ENCODE results near the gene DUXA. TPM values are rescaled to one million over a fixed set of nuclear protein-coding genes. Genes with fewer than 3 reads are reported as not detected.
"Not testable (repeated sequence)": the region's sequence is repeated elsewhere in the genome, so short reads cannot be mapped to it uniquely, and the experiment has no call there.

The DUXA gene
- total RNA-seq, 1 donor from 2014 or later = not detected

- Histone ChIP-seq H3K27me3 (ENCODE audit: control insufficient read depth, insufficient read depth, low read length) (no peaks in the 10 kb centered on the region), H3K36me3 (ENCODE audit: control insufficient read depth, insufficient read depth, low read length) (no peaks in the 10 kb centered on the region), H3K4me3 (ENCODE audit: low read depth, low read length) (no peak overlapping the region)
- FAIRE-seq = no peak
- DNase-seq (ENCODE audit: low read depth) = no peak
- TF ChIP-seq CTCF (IDR thresholded peaks at IDR 0.05; ENCODE audit: insufficient read depth, low read length, severe bottlenecking) = no peak
These were observed 5.2 kb downstream of the DUXA start for GRCh38 chr19:57161985-57162539.

GRCh38 chr19:57152921-57153320, 14.4 kb downstream of the DUXA start:
- Histone ChIP-seq H3K4me3 (ENCODE audit: low read depth, low read length) (no peak overlapping the region), H3K27me3 (ENCODE audit: control insufficient read depth, insufficient read depth, low read length) (no peaks in the 10 kb centered on the region), H3K36me3 (ENCODE audit: control insufficient read depth, insufficient read depth, low read length) (no peaks in the 10 kb centered on the region)
- DNase-seq (ENCODE audit: low read depth) = no peak
- TF ChIP-seq CTCF (IDR thresholded peaks at IDR 0.05; ENCODE audit: insufficient read depth, low read length, severe bottlenecking) = no peak
- FAIRE-seq = no peak

- Histone ChIP-seq H3K36me3 (ENCODE audit: control insufficient read depth, insufficient read depth, low read length) (no peaks in the 10 kb centered on the region), H3K27me3 (ENCODE audit: control insufficient read depth, insufficient read depth, low read length) (no peaks in the 10 kb centered on the region), H3K4me3 (ENCODE audit: low read depth, low read length) (no peak overlapping the region)
- no peak for TF ChIP-seq CTCF (IDR thresholded peaks at IDR 0.05; ENCODE audit: insufficient read depth, low read length, severe bottlenecking)
- DNase-seq (ENCODE audit: low read depth) (no peak), FAIRE-seq (no peak)
These were observed 25.6 kb downstream of the DUXA start for GRCh38 chr19:57141699-57142098.

GRCh38 chr19:57135797-57136196, 31.5 kb downstream of the DUXA start:
- Histone ChIP-seq H3K27me3 (ENCODE audit: control insufficient read depth, insufficient read depth, low read length) (no peaks in the 10 kb centered on the region), H3K4me3 (ENCODE audit: low read depth, low read length) (no peak overlapping the region), H3K36me3 (ENCODE audit: control insufficient read depth, insufficient read depth, low read length) (no peaks in the 10 kb centered on the region)
- FAIRE-seq (no peak), DNase-seq (ENCODE audit: low read depth) (no peak)
- no peak for TF ChIP-seq CTCF (IDR thresholded peaks at IDR 0.05; ENCODE audit: insufficient read depth, low read length, severe bottlenecking)

- not testable (repeated sequence) for H3K27me3 ChIP-seq (ENCODE audit: control insufficient read depth, insufficient read depth, low read length); DNase-seq (ENCODE audit: low read depth); H3K36me3 ChIP-seq (ENCODE audit: control insufficient read depth, insufficient read depth, low read length); FAIRE-seq; H3K4me3 ChIP-seq (ENCODE audit: low read depth, low read length)
These were observed 39.9 kb downstream of the DUXA start for GRCh38 chr19:57127403-57127802.

- DNase-seq (ENCODE audit: low read depth) (no peak), FAIRE-seq (no peak)
- H3K36me3 ChIP-seq (ENCODE audit: control insufficient read depth, insufficient read depth, low read length) = no peaks in the 10 kb centered on the region
- TF ChIP-seq CTCF (IDR thresholded peaks at IDR 0.05; ENCODE audit: insufficient read depth, low read length, severe bottlenecking) = no peak
- H3K4me3 ChIP-seq (ENCODE audit: low read depth, low read length) = no peak overlapping the region
- H3K27me3 ChIP-seq (ENCODE audit: control insufficient read depth, insufficient read depth, low read length) = no peaks in the 10 kb centered on the region
These were observed 43.4 kb downstream of the DUXA start for GRCh38 chr19:57123882-57124281.

Measured in bronchial epithelial cell (primary cell).